ENCODE measurements around the gene SNX25.

- TF ChIP-seq PKNOX1 (IDR thresholded peaks at IDR 0.05) (no peak), FOXA1 (IDR thresholded peaks at IDR 0.05) (no peak), LEF1 (IDR thresholded peaks at IDR 0.05; ENCODE audit: borderline replicate concordance) (no peak), FOXM1 (IDR thresholded peaks at IDR 0.05; ENCODE audit: borderline replicate concordance) (no peak), BHLHE40 (IDR thresholded peaks at IDR 0.05; ENCODE audit: borderline replicate concordance) (no peak), ELF4 (IDR thresholded peaks at IDR 0.05) (no peak), SP1 (IDR thresholded peaks at IDR 0.05) (no peak), FOXK2 (IDR thresholded peaks at IDR 0.05) (no peak), ZNF384 (IDR thresholded peaks at IDR 0.05) (no peak), HDGF (IDR thresholded peaks at IDR 0.05; ENCODE audit: borderline replicate concordance) (no peak), CTBP1 (IDR thresholded peaks at IDR 0.05; ENCODE audit: borderline replicate concordance) (no peak), TARDBP (IDR thresholded peaks at IDR 0.05) (no peak)
Measured at GRCh38 chr4:185351691-185352090, 142.3 kb downstream of the SNX25 start.

Data from HEK293T (cell line).